ENCODE results near the gene SAMD11.

GRCh38 chr1:950881-951280, 27.2 kb downstream of the SAMD11 start:
- TF ChIP-seq CTCF (IDR thresholded peaks at IDR 0.05), result no peak
- no peak for TF ChIP-seq POLR2A (IDR thresholded peaks at IDR 0.05)
- TF ChIP-seq EP300 (IDR thresholded peaks at IDR 0.05), result no peak
